IPS-18a (cell line): ENCODE measurements around the gene BOK.
"Not testable (repeated sequence)": the region's sequence is repeated elsewhere in the genome, so short reads cannot be mapped to it uniquely, and the experiment has no call there.

Source experiments
- H3K27ac ChIP-seq: one replicate; pipeline ENCODE4 v1.5.1; 2013; ENCODE audit warnings: low read length
- H3K27me3 ChIP-seq: one replicate; pipeline ENCODE4 v1.6.1; 2013; ENCODE audit warnings: mild to moderate bottlenecking, low read length; ENCODE audit not compliant: control insufficient read depth, insufficient read depth
- H3K36me3 ChIP-seq: one replicate; pipeline ENCODE4 v1.6.1; 2013; ENCODE audit warnings: low read depth, low read length; ENCODE audit not compliant: control insufficient read depth
- H3K4me1 ChIP-seq: one replicate; pipeline ENCODE4 v1.6.1; 2013; ENCODE audit warnings: low read depth, low read length; ENCODE audit not compliant: control insufficient read depth
- H3K4me3 ChIP-seq: one replicate; pipeline ENCODE4 v1.5.1; 2013; ENCODE audit warnings: low read length
- H3K9ac ChIP-seq: one replicate; pipeline ENCODE4 v1.6.1; 2013; ENCODE audit warnings: mild to moderate bottlenecking, low read length, moderate library complexity
- H3K9me3 ChIP-seq: one replicate; pipeline ENCODE4 v1.6.1; 2013; ENCODE audit warnings: low read depth, low read length; ENCODE audit not compliant: control insufficient read depth

Gene BOK

GRCh38 chr2:241582328-241582727, 23.8 kb downstream of the BOK start:
- Histone ChIP-seq H3K9ac (no peak overlapping the region), H3K4me3 (no peak overlapping the region), H3K27me3 (no peaks in the 10 kb centered on the region), H3K27ac (no peak overlapping the region), H3K9me3 (peaks cover 11% of the 10 kb centered on the region), H3K36me3 (peaks cover 9% of the 10 kb centered on the region), H3K4me1 (no peaks in the 10 kb centered on the region)

- Histone ChIP-seq H3K4me1 (no peaks in the 10 kb centered on the region), H3K4me3 (no peak overlapping the region), H3K27ac (no peak overlapping the region), H3K27me3 (no peaks in the 10 kb centered on the region), H3K36me3 (peaks cover 9% of the 10 kb centered on the region), H3K9ac (no peak overlapping the region), H3K9me3 (peaks cover 15% of the 10 kb centered on the region)
Observed at GRCh38 chr2:241582806-241583205, 24.3 kb downstream of the BOK start.

GRCh38 chr2:241584436-241584835, 25.9 kb downstream of the BOK start:
- H3K9me3 ChIP-seq, result peaks cover 15% of the 10 kb centered on the region
- no peak overlapping the region for H3K27ac ChIP-seq

GRCh38 chr2:241586564-241587264, 28.2 kb downstream of the BOK start:
- H3K9ac ChIP-seq, result no peak overlapping the region
- no peaks in the 10 kb centered on the region for H3K4me1 ChIP-seq
- no peaks in the 10 kb centered on the region for H3K27me3 ChIP-seq
- H3K4me3 ChIP-seq, result no peak overlapping the region
- peaks cover 9% of the 10 kb centered on the region for H3K36me3 ChIP-seq
- no peak overlapping the region for H3K27ac ChIP-seq
- H3K9me3 ChIP-seq, result peaks cover 15% of the 10 kb centered on the region

More at GRCh38 chr2:241584436-241584835, 25.9 kb downstream of the BOK start:
- H3K27me3 ChIP-seq, result no peaks in the 10 kb centered on the region
- H3K4me3 ChIP-seq, result no peak overlapping the region
- no peaks in the 10 kb centered on the region for H3K4me1 ChIP-seq
- peaks cover 9% of the 10 kb centered on the region for H3K36me3 ChIP-seq
- H3K9ac ChIP-seq, result no peak overlapping the region

GRCh38 chr2:241589863-241590262, 31.3 kb downstream of the BOK start:
- peaks cover 15% of the 10 kb centered on the region for H3K9me3 ChIP-seq
- H3K36me3 ChIP-seq, H3K9ac ChIP-seq, H3K4me3 ChIP-seq, H3K27ac ChIP-seq, H3K27me3 ChIP-seq, H3K4me1 ChIP-seq: not testable (repeated sequence)

GRCh38 chr2:241590496-241591455, 32.2 kb downstream of the BOK start:
- not testable (repeated sequence) for H3K4me1 ChIP-seq, H3K36me3 ChIP-seq

GRCh38 chr2:241592126-241592845, 33.7 kb downstream of the BOK start:
- Histone ChIP-seq H3K27ac (no peak overlapping the region), H3K9ac (no peak overlapping the region), H3K27me3 (no peaks in the 10 kb centered on the region), H3K36me3 (peaks cover 8% of the 10 kb centered on the region), H3K9me3 (peaks cover 4% of the 10 kb centered on the region), H3K4me1 (no peaks in the 10 kb centered on the region), H3K4me3 (no peak overlapping the region)

More at GRCh38 chr2:241590496-241591455, 32.2 kb downstream of the BOK start:
- H3K9ac ChIP-seq, H3K27ac ChIP-seq, H3K4me3 ChIP-seq, H3K27me3 ChIP-seq: not testable (repeated sequence)
- peaks cover 15% of the 10 kb centered on the region for H3K9me3 ChIP-seq

GRCh38 chr2:241593271-241593670, 34.7 kb downstream of the BOK start:
- Histone ChIP-seq H3K4me1 (no peaks in the 10 kb centered on the region), H3K27me3 (no peaks in the 10 kb centered on the region), H3K4me3 (no peak overlapping the region), H3K36me3 (peaks cover 8% of the 10 kb centered on the region), H3K27ac (no peak overlapping the region), H3K9ac (no peak overlapping the region), H3K9me3 (no peaks in the 10 kb centered on the region)

GRCh38 chr2:241595600-241596140, 37.1 kb downstream of the BOK start:
- no peaks in the 10 kb centered on the region for H3K27me3 ChIP-seq
- H3K9me3 ChIP-seq, result no peaks in the 10 kb centered on the region
- no peak overlapping the region for H3K4me3 ChIP-seq
- H3K27ac ChIP-seq, result no peak overlapping the region
- H3K36me3 ChIP-seq, result peaks cover 14% of the 10 kb centered on the region
- no peak overlapping the region for H3K9ac ChIP-seq
- no peaks in the 10 kb centered on the region for H3K4me1 ChIP-seq

- H3K36me3 ChIP-seq, result peaks cover 14% of the 10 kb centered on the region
- no peaks in the 10 kb centered on the region for H3K27me3 ChIP-seq
- no peak overlapping the region for H3K9ac ChIP-seq
- H3K4me1 ChIP-seq, result no peaks in the 10 kb centered on the region
- H3K27ac ChIP-seq, result no peak overlapping the region
- H3K4me3 ChIP-seq, result no peak overlapping the region
- H3K9me3 ChIP-seq, result no peaks in the 10 kb centered on the region
Observed at GRCh38 chr2:241597561-241597960, 39.0 kb downstream of the BOK start.

- Histone ChIP-seq H3K9me3 (no peaks in the 10 kb centered on the region), H3K4me1 (no peaks in the 10 kb centered on the region), H3K9ac (no peak overlapping the region), H3K36me3 (peaks cover 19% of the 10 kb centered on the region), H3K27ac (no peak overlapping the region), H3K4me3 (no peak overlapping the region), H3K27me3 (no peaks in the 10 kb centered on the region)
Observed at GRCh38 chr2:241598061-241598460, 39.5 kb downstream of the BOK start.
